Hepatocyte (in vitro differentiated cells): Measurements from ENCODE around the gene IQCN.

Experiments
- CTCF ChIP-seq: fragments of 200-600 bp; sonication (generic); IDR thresholded peaks from 2 replicates; pipeline ENCODE4 v1.5.1; 2016; ENCODE audit warnings: antibody characterized with exemption, mild to moderate bottlenecking; ENCODE audit not compliant: poor library complexity
- EZH2 ChIP-seq: fragments of 200-600 bp; sonication (generic); IDR thresholded peaks from 2 replicates; pipeline ENCODE4 v1.6.1; 2016; ENCODE audit warnings: antibody characterized with exemption, mild to moderate bottlenecking, borderline replicate concordance
- EZH2phosphoT487 ChIP-seq: fragments of 200-600 bp; sonication (generic); IDR thresholded peaks from one replicate; pipeline ENCODE4 v1.6.1; 2018; ENCODE audit warnings: antibody characterized with exemption, mild to moderate bottlenecking, low read depth, moderate library complexity; ENCODE audit not compliant: unreplicated experiment, severe bottlenecking

GRCh38 chr19:18284712-18285360 lies 10.6 kb upstream of the IQCN start:
- TF ChIP-seq CTCF (no peak), EZH2phosphoT487 (no peak), EZH2 (no peak)
